A673 (cell line): ENCODE measurements around the gene CACNG8.

Source experiments
- CTCF ChIP-seq: fragments of 300-800, 200-600 bp; sonication (generic); conservative IDR thresholded peaks from 2 replicates; pipeline ENCODE4 v1.5.1; 2017; ENCODE audit warnings: low read depth, mild to moderate bottlenecking, antibody characterized with exemption, low read length, moderate library complexity, mixed read lengths
- EZH2 ChIP-seq: fragments of 200-600 bp; sonication (generic); IDR thresholded peaks from 2 replicates; pipeline ENCODE4 v1.6.1; 2017; ENCODE audit warnings: borderline replicate concordance, low read depth, mild to moderate bottlenecking, mixed read lengths, antibody characterized with exemption, low read length; ENCODE audit not compliant: poor library complexity, severe bottlenecking

- TF ChIP-seq CTCF (no peak), EZH2 (no peak)
Observed at GRCh38 chr19:53993448-53993847, 30.7 kb downstream of the CACNG8 start.
